Inferior parietal cortex (tissue), 1 donor: Measurements from ENCODE around the gene KCNMA1.

ENCODE experiments used
- DNase-seq: peaks from one replicate; pipeline ENCODE4 v3.0.0-alpha.2; 2016; ENCODE audit errors: extremely low spot score

The KCNMA1 gene

GRCh38 chr10:77082601-77083252, 554.9 kb downstream of the KCNMA1 start:
- DNase-seq, result no peak

GRCh38 chr10:77081481-77081891, 556.1 kb downstream of the KCNMA1 start:
- DNase-seq, result no peak

- DNase-seq, result no peak
Measured at GRCh38 chr10:77080361-77081027, 557.1 kb downstream of the KCNMA1 start.

GRCh38 chr10:77079592-77080300, 557.9 kb downstream of the KCNMA1 start:
- no peak for DNase-seq

- no peak for DNase-seq
Measured at GRCh38 chr10:77077316-77077945, 560.2 kb downstream of the KCNMA1 start.

- no peak for DNase-seq
Measured at GRCh38 chr10:77075926-77076325, 561.7 kb downstream of the KCNMA1 start.

- no peak for DNase-seq
Measured at GRCh38 chr10:77074104-77074624, 563.4 kb downstream of the KCNMA1 start.

GRCh38 chr10:77073663-77073960, 564.0 kb downstream of the KCNMA1 start:
- DNase-seq, result no peak

- no peak for DNase-seq
Measured at GRCh38 chr10:77072836-77073662, 564.6 kb downstream of the KCNMA1 start.

- DNase-seq, result no peak
Measured at GRCh38 chr10:77072361-77072835, 565.2 kb downstream of the KCNMA1 start.

- DNase-seq, result no peak
Measured at GRCh38 chr10:77071956-77072355, 565.7 kb downstream of the KCNMA1 start.

- DNase-seq, result no peak
Measured at GRCh38 chr10:77071001-77071511, 566.6 kb downstream of the KCNMA1 start.

- no peak for DNase-seq
Measured at GRCh38 chr10:77070346-77070745, 567.3 kb downstream of the KCNMA1 start.

- no peak for DNase-seq
Measured at GRCh38 chr10:77068969-77069368, 568.6 kb downstream of the KCNMA1 start.

- DNase-seq, result no peak
Measured at GRCh38 chr10:77068272-77068671, 569.3 kb downstream of the KCNMA1 start.

- DNase-seq, result no peak
Measured at GRCh38 chr10:77062381-77062780, 575.2 kb downstream of the KCNMA1 start.

- no peak for DNase-seq
Measured at GRCh38 chr10:77060913-77061312, 576.7 kb downstream of the KCNMA1 start.

- no peak for DNase-seq
Measured at GRCh38 chr10:77056650-77057049, 581.0 kb downstream of the KCNMA1 start.

GRCh38 chr10:77052593-77052992, 585.0 kb downstream of the KCNMA1 start:
- DNase-seq, result no peak

- DNase-seq, result no peak
Measured at GRCh38 chr10:77051837-77052236, 585.8 kb downstream of the KCNMA1 start.

GRCh38 chr10:77049896-77050295, 587.7 kb downstream of the KCNMA1 start:
- no peak for DNase-seq
